GM23338 (cell line): ENCODE data around the gene EPSTI1. TPM values are rescaled to one million over a fixed set of nuclear protein-coding genes. Genes with fewer than 3 reads are reported as not detected.

ENCODE experiments used
- ATAC-seq: fragments of 200-7000 bp; cut with Tn5 transposase; 3 replicates; pipeline ENCODE4 v1.9.1; 2020
- DNase-seq: peaks from one replicate; pipeline ENCODE4 v3.0.0-alpha.2; 2015; ENCODE audit warnings: low spot score
- H2AFZ ChIP-seq: fragments of 200-600 bp; sonication (generic); 2 replicates; pipeline ENCODE4 v1.8.0; 2016; ENCODE audit warnings: antibody characterized with exemption, mild to moderate bottlenecking, moderate library complexity
- H3F3A ChIP-seq: fragments of 200-600 bp; sonication (generic); replicated peaks from 2 replicates; pipeline ENCODE4 v1.8.0; 2017; ENCODE audit warnings: antibody characterized with exemption, mixed run types, low read depth
- H3K27ac ChIP-seq: fragments of 200-600 bp; sonication (generic); 2 replicates; pipeline ENCODE4 v1.6.1; 2016; ENCODE audit warnings: low read depth
- H3K27me3 ChIP-seq: fragments of 200-600 bp; sonication (generic); 2 replicates; pipeline ENCODE4 v1.8.0; 2016; ENCODE audit warnings: mild to moderate bottlenecking, mixed run types, moderate library complexity; ENCODE audit not compliant: insufficient read depth
- H3K36me3 ChIP-seq: fragments of 200-600 bp; sonication (generic); 2 replicates; pipeline ENCODE4 v1.8.0; 2016; ENCODE audit warnings: mild to moderate bottlenecking; ENCODE audit not compliant: insufficient read depth
- H3K4me1 ChIP-seq: fragments of 200-600 bp; sonication (generic); 2 replicates; pipeline ENCODE4 v1.8.0; 2016; ENCODE audit warnings: mild to moderate bottlenecking, moderate library complexity; ENCODE audit not compliant: insufficient read depth
- H3K4me2 ChIP-seq: fragments of 200-600 bp; sonication (generic); 2 replicates; pipeline ENCODE4 v1.7.1; 2017; ENCODE audit warnings: mixed run types
- H3K4me3 ChIP-seq: fragments of 200-600 bp; sonication (generic); 2 replicates; pipeline ENCODE4 v1.6.1; 2016; ENCODE audit warnings: mixed run types
- H3K79me2 ChIP-seq: fragments of 200-600 bp; sonication (generic); replicated peaks from 2 replicates; pipeline ENCODE4 v1.8.0; 2017; ENCODE audit warnings: mild to moderate bottlenecking; ENCODE audit not compliant: insufficient read depth
- H3K9me2 ChIP-seq: fragments of 200-600 bp; sonication (generic); 2 replicates; pipeline ENCODE4 v1.8.0; 2017; ENCODE audit not compliant: insufficient read depth
- H4K20me1 ChIP-seq: fragments of 200-600 bp; sonication (generic); replicated peaks from 2 replicates; pipeline ENCODE4 v1.8.0; 2017; ENCODE audit warnings: mild to moderate bottlenecking; ENCODE audit not compliant: insufficient read depth
- H3K27ac Mint-ChIP-seq: 2 replicates; pipeline ENCODE4 v1.8.0; 2020; ENCODE audit warnings: inconsistent platforms, mild to moderate bottlenecking, moderate library complexity, mixed read lengths
- H3K27me3 Mint-ChIP-seq: 3 replicates; pipeline ENCODE4 v1.8.0; 2022; ENCODE audit warnings: low read depth, mild to moderate bottlenecking, moderate library complexity, mixed read lengths, inconsistent platforms; ENCODE audit not compliant: insufficient read depth, poor library complexity
- H3K36me3 Mint-ChIP-seq: 3 replicates; pipeline ENCODE4 v1.8.0; 2021; ENCODE audit warnings: low read depth, mild to moderate bottlenecking, inconsistent platforms, moderate library complexity, mixed read lengths
- H3K4me1 Mint-ChIP-seq: 3 replicates; pipeline ENCODE4 v1.8.0; 2020; ENCODE audit warnings: mild to moderate bottlenecking, inconsistent platforms, mixed read lengths
- H3K4me3 Mint-ChIP-seq: 3 replicates; pipeline ENCODE4 v1.8.0; 2021; ENCODE audit warnings: moderate library complexity, mild to moderate bottlenecking, inconsistent platforms, mixed read lengths
- H3K9me3 Mint-ChIP-seq: 3 replicates; pipeline ENCODE4 v1.8.0; 2020; ENCODE audit warnings: moderate library complexity, mild to moderate bottlenecking, inconsistent platforms, mixed read lengths
- CREB1 ChIP-seq: fragments of 250-450 bp; sonication (Bioruptor Pico); IDR thresholded peaks from 2 replicates; pipeline ENCODE4 v1.5.0; 2020; ENCODE audit warnings: low read depth, mild to moderate bottlenecking, moderate library complexity
- EZH2 ChIP-seq: fragments of 200-600 bp; sonication (generic); IDR thresholded peaks from one replicate; pipeline ENCODE4 v1.8.0; 2017; ENCODE audit warnings: antibody characterized with exemption, mild to moderate bottlenecking, low read depth; ENCODE audit not compliant: unreplicated experiment
- EZH2phosphoT487 ChIP-seq: fragments of 200-600 bp; sonication (generic); IDR thresholded peaks from one replicate; pipeline ENCODE4 v1.8.1; 2018; ENCODE audit warnings: antibody characterized with exemption; ENCODE audit not compliant: unreplicated experiment
- JUNB ChIP-seq: IDR thresholded peaks from one replicate; pipeline ENCODE4 v1.6.1; 2016; ENCODE audit warnings: antibody characterized with exemption; ENCODE audit not compliant: unreplicated experiment
- NANOG ChIP-seq: IDR thresholded peaks from 2 replicates; pipeline ENCODE4 v1.6.1; 2016; ENCODE audit warnings: antibody characterized with exemption, borderline replicate concordance
- POLR2AphosphoS5 ChIP-seq: IDR thresholded peaks from 2 replicates; pipeline ENCODE4 v1.6.1; 2016; ENCODE audit warnings: antibody characterized with exemption, low read depth
- REST ChIP-seq: IDR thresholded peaks from one replicate; pipeline ENCODE4 v1.6.1; 2018; ENCODE audit warnings: antibody characterized with exemption; ENCODE audit not compliant: unreplicated experiment
- ZNF331 ChIP-seq: fragments of 250-450 bp; sonication (Bioruptor Pico); IDR thresholded peaks from 2 replicates; pipeline ENCODE4 v1.5.0; 2020; ENCODE audit warnings: low read depth, mild to moderate bottlenecking, moderate library complexity
- ZNF462 ChIP-seq: fragments of 250-450 bp; sonication (Bioruptor Pico); IDR thresholded peaks from 2 replicates; pipeline ENCODE4 v1.5.0; 2020; ENCODE audit warnings: mild to moderate bottlenecking, moderate library complexity
- polyA plus RNA-seq: library from polyadenylated mRNA; unstranded; fragments of >200 nt; fragmentation: Nextera tagmentation; extraction: Ambion mirVana; gene quantifications from 2 replicates; pipeline ENCODE4 v1.2.1, GENCODE V29; 2016
- total RNA-seq: library from RNA; depleted of rRNA; stranded (reverse); fragments of >200 nt; shearing (Covaris generic); gene quantifications from 2 replicates; pipeline ENCODE4 v1.2.3, GENCODE V29; 2014
- TF ChIP-seq, protein P1 (sequence below), 2 experiments: fragments of 200-600 bp in 1 of 2; sonication (generic) in 1 of 2; conservative IDR thresholded peaks; 2 replicates each; pipeline versions ENCODE4 v1.5.1 to v1.6.1; 2016 to 2017; ENCODE audit warnings: antibody characterized with exemption in 2 of 2, low read depth in 2 of 2, mild to moderate bottlenecking in 2 of 2, moderate library complexity in 1 of 2

Gene EPSTI1
- total and polyA plus RNA-seq, 2 experiments from 2014 or later: 0.10 to 0.68 TPM

DNA sequence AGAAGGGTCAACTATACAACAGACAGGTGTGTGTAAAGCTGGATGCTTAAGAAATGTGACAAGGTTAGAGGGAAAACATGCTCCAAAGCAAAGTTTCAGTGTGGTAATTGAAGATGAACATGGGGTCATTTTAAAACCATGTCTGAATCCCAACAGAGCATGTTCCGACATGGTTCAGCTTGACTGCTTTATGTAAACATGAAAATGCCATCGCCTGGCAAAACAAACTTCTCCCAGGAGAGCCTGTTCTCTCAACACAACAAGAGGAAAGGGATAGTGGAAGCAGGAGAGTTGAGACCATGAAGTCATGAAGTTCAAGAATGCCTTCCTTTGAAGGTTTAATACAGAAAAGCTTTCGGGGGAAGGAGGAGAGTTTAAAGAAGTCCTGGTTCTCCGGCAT lies 85.8 kb downstream of the EPSTI1 start:
- DNase-seq: no peak
- Histone ChIP-seq H3K4me2 (no peak overlapping the region), H3K4me3 (no peak overlapping the region), H3K4me1 (no peaks in the 10 kb centered on the region), H3K79me2 (no peaks in the 10 kb centered on the region), H3K27me3 (no peaks in the 10 kb centered on the region), H2AFZ (no peak overlapping the region), H4K20me1 (no peaks in the 10 kb centered on the region), H3K36me3 (no peaks in the 10 kb centered on the region), H3K9me2 (no peaks in the 10 kb centered on the region), H3K27ac (no peak overlapping the region), H3F3A (no peaks in the 10 kb centered on the region)
- no peak for ATAC-seq
- Mint-ChIP-seq H3K9me3 (no peaks in the 10 kb centered on the region), H3K4me1 (no peaks in the 10 kb centered on the region), H3K4me3 (no peak overlapping the region), H3K27ac (no peak overlapping the region), H3K36me3 (no peaks in the 10 kb centered on the region), H3K27me3 (no peaks in the 10 kb centered on the region)
- TF ChIP-seq EZH2 (no peak), EZH2phosphoT487 (no peak), JUNB (no peak)

DNA sequence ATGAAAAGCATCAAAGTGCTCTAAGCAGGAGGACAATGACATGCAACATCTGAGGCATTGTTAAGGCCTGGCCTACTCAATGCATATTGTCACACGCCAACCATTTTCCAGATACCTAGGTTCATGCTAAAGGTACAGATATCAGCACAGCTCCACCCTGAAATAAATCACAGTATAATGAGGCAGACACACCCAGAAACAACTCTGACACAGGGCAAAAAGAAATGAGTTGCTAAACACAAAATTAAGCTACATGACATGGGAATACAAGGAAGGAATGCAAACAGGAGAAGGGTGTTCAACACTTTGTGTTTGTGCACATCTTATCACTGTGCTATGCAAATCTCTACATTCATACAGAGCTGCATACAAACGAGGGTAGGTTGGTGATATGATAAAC lies 86.5 kb downstream of the EPSTI1 start:
- no peak overlapping the region for H2AFZ ChIP-seq
- no peak overlapping the region for H3K4me2 ChIP-seq
- Mint-ChIP-seq H3K27me3 (no peaks in the 10 kb centered on the region), H3K9me3 (no peaks in the 10 kb centered on the region), H3K27ac (no peak overlapping the region), H3K36me3 (no peaks in the 10 kb centered on the region), H3K4me1 (no peaks in the 10 kb centered on the region), H3K4me3 (no peak overlapping the region)
- no peak for TF ChIP-seq ZNF462 (CRISPR knock-in tag)
- TF ChIP-seq JUNB: no peak
- no peak for TF ChIP-seq EZH2
- TF ChIP-seq ZNF331 (CRISPR knock-in tag): no peak
- TF ChIP-seq POLR2AphosphoS5: no peak
- no peak for TF ChIP-seq CREB1 (CRISPR knock-in tag)
- TF ChIP-seq EZH2phosphoT487: no peak
- no peak for TF ChIP-seq REST
- TF ChIP-seq, protein P1, sequence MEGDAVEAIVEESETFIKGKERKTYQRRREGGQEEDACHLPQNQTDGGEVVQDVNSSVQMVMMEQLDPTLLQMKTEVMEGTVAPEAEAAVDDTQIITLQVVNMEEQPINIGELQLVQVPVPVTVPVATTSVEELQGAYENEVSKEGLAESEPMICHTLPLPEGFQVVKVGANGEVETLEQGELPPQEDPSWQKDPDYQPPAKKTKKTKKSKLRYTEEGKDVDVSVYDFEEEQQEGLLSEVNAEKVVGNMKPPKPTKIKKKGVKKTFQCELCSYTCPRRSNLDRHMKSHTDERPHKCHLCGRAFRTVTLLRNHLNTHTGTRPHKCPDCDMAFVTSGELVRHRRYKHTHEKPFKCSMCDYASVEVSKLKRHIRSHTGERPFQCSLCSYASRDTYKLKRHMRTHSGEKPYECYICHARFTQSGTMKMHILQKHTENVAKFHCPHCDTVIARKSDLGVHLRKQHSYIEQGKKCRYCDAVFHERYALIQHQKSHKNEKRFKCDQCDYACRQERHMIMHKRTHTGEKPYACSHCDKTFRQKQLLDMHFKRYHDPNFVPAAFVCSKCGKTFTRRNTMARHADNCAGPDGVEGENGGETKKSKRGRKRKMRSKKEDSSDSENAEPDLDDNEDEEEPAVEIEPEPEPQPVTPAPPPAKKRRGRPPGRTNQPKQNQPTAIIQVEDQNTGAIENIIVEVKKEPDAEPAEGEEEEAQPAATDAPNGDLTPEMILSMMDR (conservative IDR thresholded peaks at IDR 0.05; ENCODE audit: low read depth in 2 of 2): no peak
- no peak for TF ChIP-seq NANOG
- H3K79me2 ChIP-seq: no peaks in the 10 kb centered on the region
- H3K36me3 ChIP-seq: no peaks in the 10 kb centered on the region
- no peaks in the 10 kb centered on the region for H3F3A ChIP-seq
- H3K27ac ChIP-seq: no peak overlapping the region
- no peaks in the 10 kb centered on the region for H4K20me1 ChIP-seq
- H3K4me1 ChIP-seq: no peaks in the 10 kb centered on the region
- DNase-seq: no peak
- H3K27me3 ChIP-seq: no peaks in the 10 kb centered on the region
- no peaks in the 10 kb centered on the region for H3K9me2 ChIP-seq
- no peak for ATAC-seq
- no peak overlapping the region for H3K4me3 ChIP-seq
